Inferior parietal cortex (tissue), 1 donor: ENCODE measurements around the gene MFAP5.
A peak's percentile ranks its signal among the peaks of the same experiment; 100 is the strongest.

Experiments used
- DNase-seq: peaks from one replicate; pipeline ENCODE4 v3.0.0-alpha.2; 2016; ENCODE audit errors: extremely low spot score

Gene MFAP5

GRCh38 chr12:8662593-8662992, at the start of gene MFAP5:
MFAP5 (minus strand) TSS chr12:8662826; CDS start chr12:8662104, 722 bp downstream.
- no peak for DNase-seq

GRCh38 chr12:8709124-8709830, 46.7 kb upstream of the MFAP5 start:
- no peak for DNase-seq

- DNase-seq, result no peak
These were observed 39.5 kb upstream of the MFAP5 start for GRCh38 chr12:8702159-8702558.

GRCh38 chr12:8701046-8701660, 38.5 kb upstream of the MFAP5 start:
- DNase-seq, result no peak

GRCh38 chr12:8699714-8700113, 37.1 kb upstream of the MFAP5 start:
- no peak for DNase-seq

- DNase-seq, result no peak
These were observed 36.3 kb upstream of the MFAP5 start for GRCh38 chr12:8698879-8699278.

GRCh38 chr12:8698132-8698851, 35.7 kb upstream of the MFAP5 start:
- no peak for DNase-seq

GRCh38 chr12:8697476-8698131, 35.0 kb upstream of the MFAP5 start, which contains the start of gene RIMKLB:
RIMKLB (plus strand) TSS chr12:8697991; CDS start chr12:8713867, 15,876 bp downstream.
- peak; percentile 62 for DNase-seq

- DNase-seq, result peak; percentile 63
These were observed 34.5 kb upstream of the MFAP5 start for GRCh38 chr12:8697120-8697475.

GRCh38 chr12:8696442-8697090, 33.9 kb upstream of the MFAP5 start:
- DNase-seq, result no peak

GRCh38 chr12:8695116-8695515, 32.5 kb upstream of the MFAP5 start:
- no peak for DNase-seq

GRCh38 chr12:8692573-8692972, 29.9 kb upstream of the MFAP5 start:
- DNase-seq, result peak; percentile 64

GRCh38 chr12:8689681-8690080, 27.1 kb upstream of the MFAP5 start:
- DNase-seq, result no peak

- peak; percentile 39 for DNase-seq
These were observed 25.4 kb upstream of the MFAP5 start for GRCh38 chr12:8687846-8688601.

GRCh38 chr12:8685051-8685450, 22.4 kb upstream of the MFAP5 start:
- DNase-seq, result no peak

- no peak for DNase-seq
These were observed 18.7 kb upstream of the MFAP5 start for GRCh38 chr12:8681129-8681884.

GRCh38 chr12:8680533-8680932, 17.9 kb upstream of the MFAP5 start:
- DNase-seq, result no peak

- DNase-seq, result no peak
These were observed 16.1 kb upstream of the MFAP5 start for GRCh38 chr12:8678661-8679111.

GRCh38 chr12:8677362-8677761, 14.7 kb upstream of the MFAP5 start:
- no peak for DNase-seq

GRCh38 chr12:8676651-8677050, 14.0 kb upstream of the MFAP5 start:
- no peak for DNase-seq
